Femur (tissue), 1 donor: Measurements from ENCODE around the gene KRTAP10-8.
"Not testable (repeated sequence)": the region's sequence is repeated elsewhere in the genome, so short reads cannot be mapped to it uniquely, and the experiment has no call there.

ENCODE experiments used
- DNase-seq: peaks from one replicate; pipeline ENCODE4 v3.0.0-alpha.2; 2017

KRTAP10-8 gene

DNA sequence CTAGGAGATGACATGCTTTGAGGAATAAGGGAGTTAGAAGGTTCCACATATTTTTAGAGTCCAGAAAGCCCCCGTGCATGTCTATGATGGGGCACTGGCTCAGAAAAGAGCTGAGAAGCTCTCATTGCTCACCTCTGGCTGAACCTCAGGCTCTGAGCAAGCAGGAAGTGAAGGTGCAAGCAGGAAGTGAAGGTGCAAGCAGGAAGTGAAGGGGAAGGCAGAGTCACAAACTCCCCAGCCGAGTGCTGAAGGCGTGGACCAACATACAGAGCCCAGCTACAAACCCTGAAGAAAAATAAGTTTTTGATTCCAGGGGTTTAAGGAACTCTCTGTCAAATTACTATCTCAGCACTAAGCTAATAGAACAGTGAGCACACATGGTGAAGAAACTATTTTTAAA, 7.0 kb downstream of the KRTAP10-8 start:
- no peak for DNase-seq

DNA sequence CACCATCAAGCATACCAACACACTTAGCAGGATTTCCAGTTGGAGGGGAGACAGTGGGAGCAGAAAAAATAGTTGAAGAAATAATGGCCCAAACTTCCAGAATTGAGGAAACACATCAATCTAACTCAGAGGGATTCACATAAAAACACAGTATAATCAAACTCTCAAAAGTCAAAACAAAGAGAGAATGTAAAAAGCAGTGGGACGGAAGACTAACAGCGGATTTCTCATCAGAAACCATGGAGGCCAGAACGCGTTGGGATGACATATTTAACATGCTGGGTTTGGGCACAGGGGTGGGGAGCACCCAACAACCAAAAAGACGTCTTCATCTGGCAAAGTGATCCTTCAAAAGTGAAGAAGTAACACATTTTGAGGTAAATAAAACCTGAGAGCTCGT, 8.0 kb downstream of the KRTAP10-8 start:
- no peak for DNase-seq

DNA sequence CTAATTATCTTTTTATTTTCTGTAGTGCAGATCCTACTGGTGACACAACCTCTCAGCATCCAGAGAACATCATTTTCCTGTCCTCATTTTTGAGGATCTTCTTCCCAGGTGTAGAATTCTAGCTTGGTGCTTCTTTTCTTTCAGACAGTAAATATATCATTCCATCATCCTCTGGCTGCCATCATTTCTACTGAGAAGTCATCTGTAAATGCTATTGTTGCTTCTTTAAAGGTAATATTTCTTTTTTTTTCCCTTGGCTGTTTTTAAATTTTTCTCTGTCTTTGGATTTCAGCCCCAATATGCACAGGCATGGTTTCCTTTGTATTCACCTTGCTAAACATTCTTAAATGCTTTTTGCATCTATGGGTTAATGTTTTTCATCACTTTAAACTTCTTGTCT, 11.7 kb downstream of the KRTAP10-8 start:
- DNase-seq = no peak

DNA sequence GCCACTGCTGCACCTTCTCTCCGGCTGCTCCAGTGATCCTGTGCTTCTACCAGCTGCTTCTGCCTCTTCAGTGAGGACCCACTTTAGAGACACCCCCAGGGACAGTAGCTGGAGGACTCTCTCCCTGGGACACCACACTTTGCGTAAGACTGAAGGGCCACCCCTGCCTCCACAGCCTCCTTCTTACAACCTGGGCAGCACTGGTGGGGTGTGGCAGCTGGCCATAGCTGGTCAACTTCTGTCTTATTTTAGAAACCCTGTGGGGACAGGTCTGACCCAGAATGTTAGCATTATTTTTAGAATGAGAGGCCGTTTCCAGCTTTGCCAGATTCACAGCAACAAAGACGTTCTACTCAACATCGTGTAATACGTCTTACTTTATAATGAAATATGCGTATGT, 13.9 kb downstream of the KRTAP10-8 start:
- no peak for DNase-seq

DNA sequence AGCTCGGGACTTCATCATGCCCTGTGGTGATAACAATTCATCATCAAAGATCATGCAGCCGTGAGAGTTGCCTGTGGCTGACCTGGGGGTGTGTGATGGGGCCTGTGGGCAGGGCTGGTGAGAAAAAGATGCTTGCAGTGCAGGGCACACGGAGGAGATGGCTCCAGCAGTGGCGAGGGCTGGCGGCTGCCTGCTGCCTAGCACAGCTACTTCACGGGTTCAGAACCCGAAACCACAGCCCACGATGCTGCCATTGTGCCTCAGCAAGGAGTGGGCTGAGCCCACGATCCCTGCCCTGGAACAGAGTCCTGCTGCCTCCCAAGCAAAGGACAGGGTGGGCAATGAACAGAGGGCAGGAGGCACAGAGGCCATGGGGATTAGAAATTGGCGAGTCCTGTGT, 14.4 kb downstream of the KRTAP10-8 start:
- no peak for DNase-seq

DNA sequence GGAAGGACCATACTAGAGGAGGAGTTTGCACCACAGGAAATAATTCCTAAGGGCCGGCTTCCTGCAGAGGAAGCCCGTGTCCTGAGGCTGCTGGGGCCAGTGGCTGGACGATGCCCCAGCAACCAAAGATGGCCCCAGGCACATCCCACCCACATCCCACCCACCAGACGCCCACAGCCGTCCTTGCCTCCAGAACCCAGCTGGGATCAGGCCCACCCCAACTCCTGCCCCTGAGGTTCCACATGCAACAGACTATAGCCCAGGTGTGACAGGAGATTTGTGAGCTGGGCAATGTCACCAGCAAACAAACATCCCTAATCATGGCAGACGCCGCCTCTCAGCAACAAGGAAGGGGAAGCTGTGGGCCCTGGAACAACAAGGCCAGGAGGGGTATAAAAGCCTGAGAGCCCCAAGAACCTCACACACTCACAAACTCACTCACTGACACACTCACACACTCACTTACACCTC, 14.8 kb downstream of the KRTAP10-8 start, which contains the start of gene KRTAP10-9:
TSS of gene KRTAP10-9 (plus strand) at position 421 of the 471 bp plus-strand sequence. CDS start 79 bp downstream, outside the sequence.
- no peak for DNase-seq

DNA sequence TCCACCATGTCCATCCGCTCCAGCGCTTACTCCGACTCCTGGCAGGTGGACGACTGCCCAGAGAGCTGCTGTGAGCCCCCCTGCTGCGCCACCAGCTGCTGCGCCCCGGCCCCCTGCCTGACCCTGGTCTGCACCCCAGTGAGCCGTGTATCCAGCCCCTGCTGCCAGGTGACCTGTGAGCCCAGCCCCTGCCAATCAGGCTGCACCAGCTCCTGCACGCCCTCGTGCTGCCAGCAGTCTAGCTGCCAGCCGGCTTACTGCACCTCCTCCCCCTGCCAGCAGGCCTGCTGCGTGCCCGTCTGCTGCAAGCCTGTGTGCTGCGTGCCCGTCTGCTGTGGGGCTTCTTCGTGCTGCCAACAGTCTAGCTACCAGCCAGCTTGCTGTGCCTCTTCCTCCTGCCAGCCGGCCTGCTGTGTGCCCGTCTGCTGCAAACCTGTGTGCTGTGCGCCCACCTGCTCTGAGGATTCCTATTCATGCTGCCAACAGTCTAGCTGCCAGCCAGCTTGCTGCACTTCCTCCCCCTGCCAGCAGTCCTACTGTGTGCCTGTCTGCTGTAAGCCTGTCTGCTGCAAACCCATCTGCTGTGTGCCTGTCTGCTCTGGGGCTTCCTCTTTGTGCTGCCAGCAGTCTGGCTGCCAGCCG, 15.4 kb downstream of the KRTAP10-8 start:
- not testable (repeated sequence) for DNase-seq

DNA sequence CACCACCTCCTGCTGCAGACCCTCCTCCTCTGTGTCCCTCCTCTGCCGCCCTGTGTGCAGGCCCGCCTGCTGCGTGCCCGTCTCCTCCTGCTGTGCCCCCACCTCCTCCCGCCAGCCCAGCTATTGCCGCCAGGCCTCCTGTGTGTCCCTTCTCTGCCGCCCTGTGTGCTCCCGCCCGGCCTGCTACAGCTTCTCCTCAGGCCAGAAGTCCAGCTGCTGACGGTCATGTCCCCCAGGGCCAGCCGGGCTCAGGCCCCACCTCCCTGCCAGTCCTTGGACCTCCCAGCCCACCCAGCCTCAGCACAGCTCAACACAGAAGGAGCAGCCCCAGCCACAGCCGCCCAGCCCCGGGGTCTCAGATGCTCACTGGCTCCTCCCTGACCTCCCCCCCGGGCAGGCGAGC, 16.0 kb downstream of the KRTAP10-8 start:
- not testable (repeated sequence) for DNase-seq

DNA sequence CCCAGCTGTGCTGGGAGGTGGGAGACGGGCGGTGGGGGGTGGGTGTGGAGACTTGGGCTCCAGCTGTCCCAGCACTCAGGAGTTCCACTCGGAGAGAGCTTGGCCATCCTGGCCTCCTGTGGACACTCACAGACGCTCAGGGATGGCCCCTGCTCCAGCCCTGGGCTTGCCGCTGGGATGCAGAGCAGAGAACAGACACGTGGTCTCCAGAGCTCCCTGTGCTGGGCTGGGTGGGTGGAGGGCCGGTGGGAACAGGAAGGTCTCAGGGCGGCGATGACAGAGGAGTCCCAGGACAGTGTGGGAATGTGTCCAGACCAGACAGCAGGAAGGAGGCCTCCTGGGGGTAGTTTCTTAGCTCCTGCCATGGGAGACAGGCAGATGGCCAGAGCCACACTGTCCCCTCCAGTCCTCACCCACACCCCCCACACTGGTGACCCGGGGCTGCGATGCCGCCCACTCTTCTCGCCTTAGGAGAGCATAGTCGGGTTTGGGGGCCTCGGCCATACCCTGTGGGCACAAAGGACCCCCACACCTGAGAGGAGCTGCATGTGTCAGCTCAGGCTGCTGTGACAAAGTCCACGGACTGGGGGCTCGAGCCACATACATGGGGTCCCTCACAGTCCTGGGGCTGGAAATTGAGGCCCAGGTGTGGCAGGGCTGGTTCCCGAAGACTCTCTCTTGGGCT, 17.0 kb downstream of the KRTAP10-8 start:
- DNase-seq = no peak

DNA sequence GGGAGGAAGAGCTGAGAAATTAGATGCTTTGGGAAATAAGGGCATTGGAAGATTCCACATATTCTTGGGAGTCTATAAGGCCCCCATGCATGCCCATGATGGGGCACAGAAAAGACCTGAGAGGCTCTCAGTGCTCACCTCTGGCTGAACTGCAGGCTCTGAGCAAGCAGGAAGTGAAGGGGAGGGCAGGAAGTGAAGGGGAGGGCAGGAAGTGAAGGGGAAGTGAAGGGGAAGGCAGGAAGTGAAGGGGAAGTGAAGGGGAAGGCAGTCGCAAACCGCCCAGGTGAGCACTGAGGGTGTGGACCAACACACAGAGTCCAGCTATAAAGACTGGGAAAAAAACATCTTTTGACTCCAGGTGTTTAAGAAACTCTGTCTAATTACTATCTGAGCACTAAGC, 18.6 kb downstream of the KRTAP10-8 start:
- no peak for DNase-seq

DNA sequence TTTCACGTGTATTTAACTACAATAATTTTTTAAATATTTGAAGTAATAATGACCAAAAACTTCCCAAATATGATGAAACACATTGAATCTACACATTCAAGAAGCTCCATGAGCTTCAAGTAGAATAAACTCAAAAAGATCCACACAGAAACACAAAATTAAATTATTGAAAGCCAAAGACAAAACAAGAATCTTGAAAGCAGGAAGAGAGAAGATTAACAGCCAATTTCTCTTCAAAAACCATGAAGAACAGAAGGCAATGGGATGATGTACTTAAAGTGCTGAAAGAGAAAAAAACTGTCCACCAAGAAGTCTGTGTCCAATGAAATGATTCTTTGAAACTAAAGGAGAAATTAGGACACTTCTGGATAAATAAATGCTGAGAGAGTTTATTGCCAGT, 20.2 kb downstream of the KRTAP10-8 start:
- DNase-seq = no peak

DNA sequence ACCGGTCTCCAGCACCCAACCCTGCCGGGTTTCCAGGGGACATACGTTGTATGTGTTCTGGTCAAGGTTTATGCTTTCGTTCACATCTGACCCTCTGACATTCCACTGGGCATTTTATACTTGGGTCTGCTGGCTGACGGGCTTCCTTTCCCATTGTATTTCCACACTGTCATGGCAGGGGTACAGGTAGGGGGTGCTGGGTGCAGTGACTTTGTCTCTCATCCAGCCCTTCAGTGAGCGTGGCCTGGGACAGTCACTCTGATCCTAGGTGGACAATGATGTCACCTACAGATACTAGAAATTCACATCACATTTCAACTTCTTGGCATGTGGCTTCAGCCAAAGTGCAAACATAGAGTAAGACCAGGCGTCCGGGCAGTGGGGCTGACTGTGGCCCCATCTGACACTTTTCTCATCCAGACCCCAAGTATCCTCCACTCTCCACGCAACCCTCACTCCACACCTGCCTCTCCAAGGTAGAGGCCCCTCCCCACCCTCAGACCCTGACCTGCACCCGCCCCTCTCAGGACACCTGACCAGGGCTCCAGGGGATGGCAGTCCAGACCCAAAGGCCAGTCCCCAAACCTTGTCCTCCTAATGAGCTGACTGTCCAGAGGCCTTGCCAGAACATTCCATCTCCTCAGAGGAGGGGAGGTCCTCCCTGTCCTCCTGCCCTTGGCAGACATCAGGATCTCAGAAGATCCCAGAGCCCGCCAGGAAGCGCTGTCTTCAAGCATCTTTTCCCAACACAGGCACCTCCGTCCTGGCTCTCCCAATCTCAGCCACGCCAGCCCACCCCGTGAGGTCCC, 24.5 kb downstream of the KRTAP10-8 start:
- DNase-seq = no peak

DNA sequence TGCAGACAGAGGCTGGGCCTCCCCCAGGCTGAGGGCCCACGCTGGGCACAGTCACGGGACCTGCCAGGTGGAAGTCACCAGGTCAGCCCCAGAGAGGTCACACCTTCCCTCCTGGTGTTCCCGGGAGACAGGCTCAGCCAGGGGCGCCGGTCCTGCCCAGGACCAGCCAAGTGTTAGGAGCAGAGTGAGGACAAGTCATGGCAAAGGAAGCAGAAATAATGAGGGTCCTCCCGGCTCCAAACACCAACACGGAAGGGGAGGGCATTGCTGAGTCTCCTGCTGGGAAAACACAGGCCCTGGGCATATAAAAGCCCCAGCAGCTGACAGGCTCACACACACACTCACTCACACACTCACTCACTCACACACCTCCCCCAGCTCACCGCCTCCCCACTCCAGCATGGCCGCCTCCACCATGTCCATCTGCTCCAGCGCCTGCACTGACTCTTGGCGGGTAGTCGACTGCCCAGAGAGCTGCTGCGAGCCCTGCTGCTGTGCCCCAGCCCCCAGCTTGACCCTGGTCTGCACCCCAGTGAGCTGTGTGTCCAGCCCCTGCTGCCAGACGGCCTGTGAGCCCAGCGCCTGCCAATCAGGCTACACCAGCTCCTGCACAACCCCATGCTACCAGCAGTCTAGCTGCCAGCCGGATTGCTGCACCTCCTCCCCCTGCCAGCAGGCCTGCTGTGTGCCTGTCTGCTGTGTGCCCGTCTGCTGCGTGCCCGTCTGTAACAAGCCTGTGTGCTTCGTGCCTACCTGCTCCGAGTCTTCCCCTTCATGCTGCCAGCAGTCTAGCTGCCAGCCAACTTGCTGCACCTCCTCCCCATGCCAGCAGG, 25.4 kb downstream of the KRTAP10-8 start, which contains the start of gene KRTAP10-10:
TSS of gene KRTAP10-10 (plus strand) at position 339 of the 833 bp plus-strand sequence. CDS start at position 401, 62 bp downstream.
- DNase-seq = no peak

DNA sequence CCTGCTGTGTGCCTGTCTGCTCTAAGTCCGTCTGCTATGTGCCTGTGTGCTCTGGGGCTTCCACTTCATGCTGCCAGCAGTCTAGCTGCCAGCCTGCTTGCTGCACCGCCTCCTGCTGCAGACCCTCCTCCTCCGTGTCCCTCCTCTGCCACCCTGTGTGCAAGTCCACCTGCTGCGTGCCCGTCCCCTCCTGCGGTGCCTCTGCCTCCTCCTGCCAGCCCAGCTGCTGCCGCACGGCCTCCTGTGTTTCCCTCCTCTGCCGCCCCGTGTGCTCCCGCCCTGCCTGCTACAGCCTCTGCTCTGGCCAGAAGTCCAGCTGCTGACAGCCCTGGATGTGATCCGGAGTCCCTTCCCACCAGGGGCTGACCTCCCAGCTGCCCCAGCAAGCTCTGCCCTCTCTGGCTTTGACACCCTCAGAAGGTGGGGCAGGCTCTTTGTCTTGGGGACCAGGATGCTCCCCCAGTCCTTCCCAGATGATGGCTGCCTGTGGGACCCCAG, 26.0 kb downstream of the KRTAP10-8 start:
- not testable (repeated sequence) for DNase-seq

DNA sequence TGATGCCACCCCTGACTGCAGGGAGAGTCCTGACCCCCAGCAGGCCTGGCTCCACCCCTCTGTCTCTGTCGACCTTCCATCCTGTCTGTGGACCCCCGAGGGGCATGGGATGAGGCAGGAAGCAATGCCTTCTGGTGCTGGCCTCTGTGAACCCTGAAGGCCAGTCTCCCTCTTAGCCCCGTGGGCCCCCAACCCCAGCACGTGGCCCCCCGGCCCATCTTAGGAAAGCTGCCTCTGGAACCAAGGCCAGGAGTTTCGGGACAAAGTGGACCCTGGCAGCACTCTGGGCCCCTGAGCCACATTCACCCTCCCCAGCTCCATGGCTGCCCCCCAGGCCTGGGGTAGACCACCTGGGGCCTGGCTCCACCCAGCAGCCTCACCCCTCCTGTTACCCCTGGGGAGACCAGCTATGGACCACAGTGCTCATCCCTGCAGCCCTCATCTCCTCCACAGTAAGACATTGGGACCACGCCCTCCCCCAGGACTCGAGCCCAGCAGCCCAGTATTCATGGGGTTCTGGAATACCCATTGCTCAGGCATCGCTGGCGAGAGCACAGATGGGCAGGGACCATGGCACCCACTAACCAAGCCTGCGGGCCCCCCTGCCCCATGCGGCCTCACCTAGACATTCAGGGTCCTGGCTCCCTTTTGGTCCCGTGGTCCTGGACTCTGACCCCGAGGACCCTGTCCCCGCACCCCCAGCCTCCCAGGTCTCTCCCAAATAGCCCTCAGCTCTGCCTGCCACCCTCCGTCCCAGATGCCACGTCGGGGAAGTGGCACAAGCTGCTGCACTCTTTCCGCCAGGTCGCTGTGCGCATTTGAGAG, 26.8 kb downstream of the KRTAP10-8 start:
- DNase-seq = not testable (repeated sequence)

DNA sequence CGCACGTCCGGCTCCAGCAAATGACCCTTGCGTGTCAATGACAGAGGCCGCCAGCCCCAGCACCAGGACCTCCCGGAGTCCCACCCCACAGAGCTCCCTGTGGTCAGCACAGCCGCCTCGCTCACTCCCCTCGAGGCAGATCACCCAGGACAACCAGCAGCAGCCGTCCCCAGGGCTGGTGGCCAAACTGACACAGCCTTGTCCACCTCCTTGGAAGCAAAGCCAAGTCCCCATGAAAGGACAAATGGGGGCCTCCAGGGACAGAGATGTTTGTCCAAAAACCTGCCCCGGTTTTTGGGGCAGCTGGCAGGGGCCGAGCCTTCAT, 27.4 kb downstream of the KRTAP10-8 start:
- DNase-seq = no peak

DNA sequence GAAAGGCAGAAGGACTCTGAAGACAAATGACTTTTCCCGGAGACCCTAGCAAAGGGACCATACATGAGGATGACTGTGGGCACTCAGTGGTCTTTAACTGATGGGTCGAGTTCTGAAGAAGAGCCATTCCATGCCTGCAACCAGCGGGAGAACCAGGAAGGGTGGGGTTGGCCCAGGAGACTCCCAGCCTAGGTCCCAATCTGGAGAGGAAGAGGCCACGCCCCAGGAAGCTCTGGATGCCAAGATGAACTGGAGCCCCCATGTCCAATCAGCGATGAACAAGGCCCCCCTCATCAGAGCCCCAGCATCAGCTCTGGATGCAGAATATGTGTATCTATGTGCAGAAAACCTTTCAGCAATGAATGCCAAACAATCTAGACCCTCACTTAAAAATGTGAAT, 28.9 kb downstream of the KRTAP10-8 start:
- DNase-seq = no peak

DNA sequence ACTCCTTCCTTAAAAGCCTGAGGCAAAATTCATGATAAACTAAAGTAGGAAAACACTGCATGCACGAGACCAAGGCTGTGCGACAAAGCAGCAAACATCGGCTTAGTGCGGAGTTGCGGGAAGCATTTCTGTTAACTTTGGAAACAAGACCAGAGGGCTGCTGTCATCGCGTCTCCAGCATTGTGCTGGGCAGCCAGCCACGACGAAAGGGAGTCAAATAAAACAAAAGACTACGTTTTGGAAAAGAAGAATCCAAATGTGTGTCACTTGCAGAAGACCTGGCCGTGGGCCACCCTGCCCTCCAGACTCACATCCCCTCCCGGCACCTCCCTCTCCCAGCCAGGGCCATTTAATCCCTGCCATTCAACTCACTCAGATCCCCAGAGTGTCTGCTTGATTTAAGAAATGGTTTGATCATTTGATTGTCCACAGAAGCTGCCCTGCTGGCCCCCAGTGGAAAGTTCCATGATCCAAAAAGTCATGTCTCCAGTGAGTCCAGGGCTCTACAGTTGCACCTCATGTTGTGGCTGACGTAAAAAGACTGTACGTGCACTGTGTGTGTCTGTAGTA, 31.9 kb downstream of the KRTAP10-8 start:
- DNase-seq = no peak

DNA sequence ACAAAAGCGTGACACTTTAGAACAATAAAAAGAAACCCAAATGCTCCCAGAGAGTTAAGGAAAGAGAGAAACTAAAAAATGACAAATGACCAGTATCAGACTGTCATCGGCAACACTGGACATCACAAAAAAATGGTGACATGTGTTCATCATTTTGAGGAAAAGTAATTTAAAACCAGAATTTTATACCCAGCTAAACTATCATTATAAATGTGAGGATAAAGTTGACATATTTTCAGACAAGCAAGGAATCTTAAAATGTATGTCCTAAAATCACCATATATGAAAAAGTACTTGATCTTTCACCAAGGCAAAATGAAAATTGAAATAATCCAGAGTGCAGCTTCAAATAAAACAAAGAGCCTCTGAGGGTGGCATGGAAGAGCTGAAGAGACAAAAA, 33.0 kb downstream of the KRTAP10-8 start:
- DNase-seq = no peak

DNA sequence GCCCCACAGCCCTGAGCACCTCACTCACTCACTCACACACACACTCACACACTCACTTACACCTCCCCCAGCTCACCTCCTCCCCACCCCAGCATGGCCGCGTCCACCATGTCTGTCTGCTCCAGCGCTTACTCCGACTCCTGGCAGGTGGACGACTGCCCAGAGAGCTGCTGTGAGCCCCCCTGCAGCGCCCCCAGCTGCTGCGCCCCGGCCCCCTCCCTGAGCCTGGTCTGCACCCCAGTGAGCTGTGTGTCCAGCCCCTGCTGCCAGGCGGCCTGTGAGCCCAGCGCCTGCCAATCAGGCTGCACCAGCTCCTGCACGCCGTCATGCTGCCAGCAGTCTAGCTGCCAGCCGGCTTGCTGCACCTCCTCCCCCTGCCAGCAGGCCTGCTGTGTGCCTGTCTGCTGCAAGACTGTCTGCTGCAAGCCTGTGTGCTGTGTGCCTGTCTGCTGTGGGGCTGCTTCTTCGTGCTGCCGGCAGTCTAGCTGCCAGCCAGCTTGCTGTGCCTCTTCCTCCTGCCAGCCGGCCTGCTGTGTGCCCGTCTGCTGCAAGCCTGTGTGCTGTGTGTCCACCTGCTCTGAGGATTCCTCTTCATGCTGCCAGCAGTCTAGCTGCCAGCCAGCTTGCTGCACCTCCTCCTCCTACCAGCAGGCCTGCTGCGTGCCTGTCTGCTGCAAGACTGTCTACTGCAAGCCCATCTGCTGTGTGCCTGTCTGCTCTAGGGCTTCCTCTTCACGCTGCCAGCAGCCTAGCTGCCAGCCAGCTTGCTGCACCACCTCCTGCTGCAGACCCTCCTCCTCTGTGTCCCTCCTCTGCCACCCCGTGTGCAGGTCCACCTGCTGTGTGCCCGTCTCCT, 34.7 kb downstream of the KRTAP10-8 start, which contains the start of gene KRTAP10-11:
TSS of gene KRTAP10-11 (plus strand) at position 49 of the 856 bp plus-strand sequence. CDS start at position 94, 45 bp downstream.
- not testable (repeated sequence) for DNase-seq
